HG03571 (cell line): ENCODE results near the gene MAP1B.

ENCODE experiments used
- ATAC-seq: cut with Tn5 transposase; IDR thresholded peaks from one replicate; pipeline ENCODE4 v1.9.1; 2021; ENCODE audit not compliant: unreplicated experiment

Gene MAP1B

GRCh38 chr5:72244862-72245371 is 137.6 kb downstream of the MAP1B start:
- peak; percentile 59 for ATAC-seq

- ATAC-seq = no peak
Observed at GRCh38 chr5:72245546-72245945, 138.3 kb downstream of the MAP1B start.

GRCh38 chr5:72245951-72246532 is 138.8 kb downstream of the MAP1B start:
- ATAC-seq = no peak

- no peak for ATAC-seq
Observed at GRCh38 chr5:72246954-72247442, 139.7 kb downstream of the MAP1B start.

- no peak for ATAC-seq
Observed at GRCh38 chr5:72248410-72248981, 141.2 kb downstream of the MAP1B start.

- no peak for ATAC-seq
Observed at GRCh38 chr5:72251386-72251785, 144.1 kb downstream of the MAP1B start.

GRCh38 chr5:72252008-72252407 is 144.7 kb downstream of the MAP1B start:
- no peak for ATAC-seq

GRCh38 chr5:72252574-72253155 is 145.4 kb downstream of the MAP1B start:
- ATAC-seq = no peak

GRCh38 chr5:72255237-72255636 is 148.0 kb downstream of the MAP1B start:
- no peak for ATAC-seq

GRCh38 chr5:72255670-72256069 is 148.4 kb downstream of the MAP1B start:
- ATAC-seq = no peak

GRCh38 chr5:72256536-72256935 is 149.3 kb downstream of the MAP1B start:
- no peak for ATAC-seq
